Renal cortical epithelial cell (primary cell): ENCODE measurements around the gene OBSL1. TPM values are rescaled to one million over a fixed set of nuclear protein-coding genes. Genes with fewer than 3 reads are reported as not detected.

Experiments used
- DNase-seq: peaks from one replicate; pipeline ENCODE4 v3.0.0-alpha.2; 2011; ENCODE audit warnings: low read depth
- total RNA-seq: library from RNA; depleted of rRNA; stranded (reverse); fragments of >200 nt; gene quantifications from 2 replicates; pipeline ENCODE4 v1.2.3, GENCODE V29; 2014

OBSL1 gene
- total RNA-seq, 1 donor from 2014 or later, result 145 TPM

DNA sequence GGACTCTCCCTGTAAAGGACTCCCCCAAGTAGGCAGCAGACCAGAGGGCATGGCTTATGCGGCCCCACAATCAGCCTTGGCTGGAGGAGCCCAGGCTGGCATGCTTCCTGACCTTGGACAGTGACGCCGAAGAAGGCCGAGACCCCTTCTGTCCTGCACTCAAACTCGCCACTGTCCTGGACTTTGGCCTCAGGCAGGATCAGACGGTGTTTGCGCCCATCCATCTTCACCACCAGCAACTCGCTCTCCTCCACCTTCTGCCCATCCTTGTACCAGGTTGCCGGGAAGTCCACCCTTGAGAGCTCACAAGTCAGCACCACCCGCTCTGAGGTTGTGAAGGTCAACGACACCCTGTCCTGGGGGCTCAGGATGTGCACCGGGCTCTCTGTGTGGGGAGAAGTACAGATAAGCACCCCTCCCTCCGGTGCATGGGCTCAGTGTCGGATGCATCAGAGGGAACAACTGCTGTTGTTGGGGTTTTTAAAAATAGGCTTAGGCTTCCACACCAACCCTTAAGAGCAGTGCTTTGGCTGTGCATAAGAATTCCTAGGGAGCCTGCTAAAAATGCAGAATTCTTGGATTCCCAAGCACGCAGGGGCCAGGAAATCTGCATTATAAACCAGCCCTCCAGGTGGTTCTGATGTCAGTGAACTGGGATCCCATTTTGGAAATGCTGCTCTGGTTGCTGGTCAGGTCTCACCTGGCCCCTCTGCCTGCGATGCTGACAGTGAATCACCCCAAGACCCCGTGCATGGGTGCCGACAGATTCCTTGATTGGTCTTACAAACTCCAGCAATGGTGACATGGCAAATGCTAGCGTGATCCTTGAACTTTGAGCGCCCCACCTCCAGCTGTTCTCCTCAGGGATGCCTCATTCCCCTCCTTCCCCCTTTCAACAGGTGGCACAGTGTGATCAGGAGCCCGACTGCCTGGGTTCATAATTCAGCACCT is 5.9 kb downstream of the OBSL1 start:
- DNase-seq, result no peak

DNA sequence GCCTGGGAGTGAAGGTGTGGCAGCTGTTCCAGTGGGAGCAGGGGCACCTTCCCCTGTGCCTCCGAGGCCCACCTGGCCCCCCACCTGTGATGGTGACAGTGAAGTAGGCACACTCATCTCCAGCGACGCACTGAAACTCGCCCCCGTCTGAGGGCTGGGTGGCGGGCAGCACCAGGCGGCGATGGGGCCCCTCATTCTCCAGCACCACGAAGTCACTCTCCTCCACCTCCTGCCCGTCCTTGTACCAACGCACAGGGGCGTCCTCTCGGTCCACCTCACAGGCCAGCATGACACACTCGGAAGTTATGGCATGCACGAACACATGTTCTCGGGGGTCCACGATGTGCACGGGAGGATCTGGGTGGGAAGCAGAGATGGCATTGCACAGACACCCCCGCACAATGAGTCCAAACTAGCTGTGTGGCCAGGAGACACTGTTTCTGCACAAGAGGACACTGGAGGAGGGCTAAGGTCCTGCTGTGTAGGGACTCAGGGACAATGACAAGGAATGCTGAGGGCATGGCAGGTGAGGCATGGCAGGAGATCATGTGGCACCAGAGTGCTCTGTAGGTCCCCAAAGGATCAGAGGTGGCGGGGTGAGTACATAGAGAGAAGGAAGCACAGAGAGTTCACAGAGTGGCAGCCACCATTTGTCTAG is 7.9 kb downstream of the OBSL1 start:
- no peak for DNase-seq

- DNase-seq, result no peak
Observed at GRCh38 chr2:219562049-219563020, 9.0 kb downstream of the OBSL1 start.

- DNase-seq, result no peak
Observed at GRCh38 chr2:219561179-219562048, 9.9 kb downstream of the OBSL1 start.

DNA sequence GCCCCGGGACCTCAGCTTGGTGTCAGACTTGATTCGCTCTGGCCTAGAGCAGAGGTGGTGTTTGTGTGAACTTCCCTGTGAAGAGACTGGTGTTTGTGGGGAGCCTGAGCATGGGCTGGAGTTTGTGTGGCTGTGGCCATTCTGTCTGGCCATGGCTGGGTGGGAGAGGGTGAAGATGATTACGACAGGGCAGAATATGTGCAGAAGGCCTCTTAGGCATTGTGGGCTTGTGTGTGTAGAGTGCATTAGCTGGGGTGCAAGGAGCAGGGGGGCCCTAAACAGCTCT is 10.5 kb downstream of the OBSL1 start:
- DNase-seq, result no peak

GRCh38 chr2:219560037-219560892 is 11.1 kb downstream of the OBSL1 start:
- peak; percentile 40 for DNase-seq

GRCh38 chr2:219559156-219559915 is 12.0 kb downstream of the OBSL1 start:
- no peak for DNase-seq

- no peak for DNase-seq
Observed at GRCh38 chr2:219557791-219558785, 13.3 kb downstream of the OBSL1 start.

DNA sequence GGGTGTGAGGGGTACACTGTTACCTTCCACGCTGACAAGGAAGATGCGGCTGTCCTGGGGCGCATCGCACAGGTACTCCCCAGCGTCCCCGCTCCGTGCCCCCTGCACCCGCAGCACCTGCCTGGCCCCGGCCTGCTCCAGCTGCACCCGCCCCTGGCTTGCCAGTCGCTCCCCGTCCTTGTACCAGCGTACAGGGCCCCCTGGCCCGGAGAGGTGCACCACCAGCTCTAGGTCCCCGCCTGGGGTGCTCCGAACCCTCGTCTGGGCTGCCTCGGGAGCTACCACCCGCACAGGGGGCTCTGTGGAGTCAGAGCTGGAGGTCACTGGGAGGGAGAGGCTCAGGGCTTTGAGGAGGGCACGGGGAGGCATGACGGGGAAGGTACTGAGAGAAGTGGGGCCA is 14.0 kb downstream of the OBSL1 start:
- no peak for DNase-seq

- DNase-seq, result no peak
Observed at GRCh38 chr2:219556413-219556812, 14.9 kb downstream of the OBSL1 start.

GRCh38 chr2:219555956-219556355 is 15.4 kb downstream of the OBSL1 start:
- no peak for DNase-seq

- DNase-seq, result no peak
Observed at GRCh38 chr2:219554350-219554749, 17.0 kb downstream of the OBSL1 start.

DNA sequence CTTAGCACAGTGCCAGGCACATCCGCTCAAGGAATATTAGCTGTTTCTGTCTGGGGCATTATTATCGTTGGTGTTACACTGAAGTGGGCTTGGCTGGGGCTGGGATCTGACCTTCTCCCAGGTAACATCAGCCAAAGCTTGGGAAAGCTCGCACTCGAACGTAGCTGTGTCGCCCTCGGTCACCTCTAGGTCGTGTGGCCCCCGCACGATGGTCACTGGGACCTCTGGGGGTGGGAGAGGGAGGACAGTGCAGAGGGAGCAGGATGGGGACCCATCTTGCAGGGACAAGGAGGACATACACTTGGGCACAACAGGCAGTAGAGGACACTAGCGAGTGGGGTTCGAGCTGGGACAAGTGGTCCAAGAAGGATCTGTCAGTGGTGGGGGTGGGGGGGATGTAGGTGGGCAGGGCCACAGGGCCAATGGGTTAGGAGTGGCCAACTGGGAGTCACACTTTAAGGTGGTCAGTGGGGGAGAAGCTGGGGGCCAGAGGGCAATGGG is 17.8 kb downstream of the OBSL1 start:
- DNase-seq, result no peak

DNA sequence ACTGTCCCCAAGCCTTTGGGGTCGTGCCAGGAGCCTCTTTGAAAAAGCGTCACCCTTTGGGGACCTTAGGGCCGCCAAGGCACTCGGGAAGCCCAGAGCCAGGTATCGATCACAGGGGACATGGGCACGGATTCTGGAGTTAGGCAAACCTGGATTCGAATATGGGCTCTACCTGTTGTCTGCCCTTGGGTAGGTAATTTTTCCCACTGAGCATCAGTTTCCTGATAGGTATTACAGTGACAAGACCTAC is 18.2 kb downstream of the OBSL1 start:
- DNase-seq, result no peak

GRCh38 chr2:219552382-219553167 is 18.8 kb downstream of the OBSL1 start:
- DNase-seq, result peak; percentile 46

GRCh38 chr2:219551441-219552381 is 19.6 kb downstream of the OBSL1 start:
- peak; percentile 55 for DNase-seq
